Measurements from ENCODE around the gene REEP6. TPM values are rescaled to one million over a fixed set of nuclear protein-coding genes. Genes with fewer than 3 reads are reported as not detected.
"Not testable (repeated sequence)": the region's sequence is repeated elsewhere in the genome, so short reads cannot be mapped to it uniquely, and the experiment has no call there.

Gene REEP6
- total RNA-seq, 1 donor from 2014 or later, result 16.6 TPM

GRCh38 chr19:1514295-1514661 is 23.3 kb downstream of the REEP6 start:
- TF ChIP-seq CTCF (IDR thresholded peaks at IDR 0.05; ENCODE audit: unreplicated experiment), result no peak
- H3K9me3 Mint-ChIP-seq (ENCODE audit: low read depth), result no peaks in the 10 kb centered on the region
- H3K4me3 Mint-ChIP-seq (ENCODE audit: low read depth), result no peak overlapping the region
- peaks cover 3% of the 10 kb centered on the region for H3K4me1 Mint-ChIP-seq (ENCODE audit: low read depth)
- no peak overlapping the region for H3K27ac Mint-ChIP-seq
- H3K27me3 Mint-ChIP-seq, result peaks cover 51% of the 10 kb centered on the region
- H3K36me3 Mint-ChIP-seq (ENCODE audit: insufficient read depth), result no peaks in the 10 kb centered on the region
- DNase-seq (ENCODE audit: low spot score, unreplicated experiment), result no peak

DNA sequence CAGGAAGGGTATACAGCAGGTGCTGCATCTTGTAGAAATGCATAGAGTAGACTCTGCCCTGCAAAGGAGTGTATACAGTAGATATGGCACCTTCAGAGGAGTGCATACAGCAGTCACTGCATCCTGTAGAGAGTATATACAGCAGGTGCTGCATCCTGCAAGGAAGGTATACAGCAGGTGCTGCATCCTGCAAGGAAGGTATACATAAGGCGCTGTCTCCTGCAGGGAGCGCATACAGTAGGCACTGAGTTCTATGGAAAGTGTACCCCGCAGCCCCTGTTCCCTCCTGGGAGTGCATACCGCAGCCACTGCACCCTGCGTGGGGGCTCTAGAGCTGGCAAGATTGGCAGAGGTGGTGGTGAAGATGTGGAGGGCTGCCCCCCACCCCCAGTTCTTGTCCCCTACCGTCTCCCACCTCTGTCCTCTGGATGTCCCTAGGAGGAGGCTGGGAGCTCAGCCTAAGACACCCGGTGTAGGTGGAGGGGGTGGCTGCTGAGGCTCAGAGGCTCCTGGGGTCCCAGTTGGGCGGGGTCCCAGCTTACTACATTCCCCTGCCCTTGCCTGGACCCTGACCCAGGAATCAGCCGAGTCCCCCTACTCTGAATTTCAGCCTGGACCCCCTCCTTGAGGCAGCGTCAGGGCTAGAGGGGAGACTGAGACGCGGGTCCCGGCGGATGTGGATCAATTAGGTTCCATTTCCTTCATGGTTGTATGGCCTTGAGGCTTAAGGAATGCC is 24.2 kb downstream of the REEP6 start:
- Mint-ChIP-seq H3K27ac (no peak overlapping the region), H3K27me3 (peaks cover 48% of the 10 kb centered on the region), H3K4me3 (ENCODE audit: low read depth) (no peak overlapping the region), H3K36me3 (ENCODE audit: insufficient read depth) (no peaks in the 10 kb centered on the region), H3K9me3 (ENCODE audit: low read depth) (no peaks in the 10 kb centered on the region), H3K4me1 (ENCODE audit: low read depth) (no peaks in the 10 kb centered on the region)
- no peak for DNase-seq (ENCODE audit: low spot score, unreplicated experiment)
- no peak for TF ChIP-seq CTCF (IDR thresholded peaks at IDR 0.05; ENCODE audit: unreplicated experiment)

DNA sequence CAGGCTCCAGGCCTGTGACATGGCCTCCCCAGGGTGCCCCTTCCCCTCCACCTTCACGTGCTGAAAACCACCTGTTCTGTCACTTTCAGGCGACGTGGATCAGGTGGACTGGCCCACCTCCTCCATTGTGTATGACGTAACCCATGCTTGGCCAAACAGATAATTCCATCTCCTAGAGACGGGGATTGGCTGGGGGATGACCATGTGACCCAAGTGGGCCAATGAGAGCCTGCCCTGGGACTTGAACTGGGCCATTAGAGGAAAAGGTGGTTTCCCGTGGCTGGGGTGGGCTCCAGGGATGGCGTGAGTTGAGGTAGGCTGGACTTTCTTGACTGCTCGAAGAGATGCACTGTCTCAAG is 25.4 kb downstream of the REEP6 start:
- no peaks in the 10 kb centered on the region for H3K9me3 Mint-ChIP-seq (ENCODE audit: low read depth)
- H3K27ac Mint-ChIP-seq, result no peak overlapping the region
- no peak for TF ChIP-seq CTCF (IDR thresholded peaks at IDR 0.05; ENCODE audit: unreplicated experiment)
- H3K4me1 Mint-ChIP-seq (ENCODE audit: low read depth), result no peaks in the 10 kb centered on the region
- no peak for DNase-seq (ENCODE audit: low spot score, unreplicated experiment)
- peaks cover 41% of the 10 kb centered on the region for H3K27me3 Mint-ChIP-seq
- no peaks in the 10 kb centered on the region for H3K36me3 Mint-ChIP-seq (ENCODE audit: insufficient read depth)
- H3K4me3 Mint-ChIP-seq (ENCODE audit: low read depth), result no peak overlapping the region

- no peak overlapping the region for H3K27ac Mint-ChIP-seq
- peaks cover 53% of the 10 kb centered on the region for H3K27me3 Mint-ChIP-seq
- no peaks in the 10 kb centered on the region for H3K9me3 Mint-ChIP-seq (ENCODE audit: low read depth)
- no peaks in the 10 kb centered on the region for H3K4me1 Mint-ChIP-seq (ENCODE audit: low read depth)
- no peak overlapping the region for H3K4me3 Mint-ChIP-seq (ENCODE audit: low read depth)
- DNase-seq (ENCODE audit: low spot score, unreplicated experiment), result no peak
- H3K36me3 Mint-ChIP-seq (ENCODE audit: insufficient read depth), result no peaks in the 10 kb centered on the region
- TF ChIP-seq CTCF (IDR thresholded peaks at IDR 0.05; ENCODE audit: unreplicated experiment), result no peak
Observed at GRCh38 chr19:1518471-1518870, 27.5 kb downstream of the REEP6 start.

DNA sequence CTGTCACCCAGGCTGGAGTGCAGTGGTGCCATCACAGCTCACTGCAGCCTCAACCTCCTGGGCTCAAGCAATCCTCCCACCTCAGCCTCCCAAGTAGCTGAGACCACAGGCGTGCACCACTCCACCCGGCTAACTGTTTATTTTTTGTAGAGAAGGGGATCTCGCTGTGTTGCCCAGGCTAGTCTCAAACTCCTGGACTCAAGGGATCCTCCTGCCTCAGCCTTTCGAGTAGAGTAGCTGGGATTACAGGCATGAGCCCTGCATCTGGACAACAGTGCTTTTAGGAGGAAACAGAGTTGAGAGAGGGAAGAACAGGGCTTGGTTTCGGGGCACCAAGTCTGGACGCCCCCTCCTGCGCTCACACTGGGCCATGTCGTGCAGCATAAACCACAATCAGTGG is 28.8 kb downstream of the REEP6 start:
- not testable (repeated sequence) for H3K4me3 Mint-ChIP-seq (ENCODE audit: low read depth); H3K9me3 Mint-ChIP-seq (ENCODE audit: low read depth); H3K4me1 Mint-ChIP-seq (ENCODE audit: low read depth); DNase-seq (ENCODE audit: low spot score, unreplicated experiment); H3K36me3 Mint-ChIP-seq (ENCODE audit: insufficient read depth)
- peaks cover 56% of the 10 kb centered on the region for H3K27me3 Mint-ChIP-seq
- H3K27ac Mint-ChIP-seq, result peak overlapping the region; percentile 77

- H3K4me1 Mint-ChIP-seq (ENCODE audit: low read depth), result peaks cover 4% of the 10 kb centered on the region
- H3K27me3 Mint-ChIP-seq, result peaks cover 57% of the 10 kb centered on the region
- H3K36me3 Mint-ChIP-seq (ENCODE audit: insufficient read depth), result no peaks in the 10 kb centered on the region
- H3K9me3 Mint-ChIP-seq (ENCODE audit: low read depth), result no peaks in the 10 kb centered on the region
- no peak for DNase-seq (ENCODE audit: low spot score, unreplicated experiment)
- H3K4me3 Mint-ChIP-seq (ENCODE audit: low read depth), result no peak overlapping the region
- H3K27ac Mint-ChIP-seq, result no peak overlapping the region
- TF ChIP-seq CTCF (IDR thresholded peaks at IDR 0.05; ENCODE audit: unreplicated experiment), result no peak
Observed at GRCh38 chr19:1520203-1520780, 29.3 kb downstream of the REEP6 start.
